Left ventricle myocardium inferior (tissue), 1 donor: Measurements from ENCODE around the gene STARD10. TPM values are rescaled to one million over a fixed set of nuclear protein-coding genes. Genes with fewer than 3 reads are reported as not detected.

Experiments
- DNase-seq: peaks from one replicate; pipeline ENCODE4 v3.0.0-alpha.2; 2020
- H3K27ac ChIP-seq: fragments of 200-600 bp; replicated peaks from 2 replicates; pipeline ENCODE4 v1.8.0; 2021
- H3K27me3 ChIP-seq: fragments of 200-600 bp; 2 replicates; pipeline ENCODE4 v1.8.0; 2021; ENCODE audit warnings: low read depth
- H3K36me3 ChIP-seq: fragments of 200-600 bp; 2 replicates; pipeline ENCODE4 v1.8.0; 2021
- H3K4me1 ChIP-seq: fragments of 200-600 bp; 2 replicates; pipeline ENCODE4 v1.8.0; 2021
- H3K4me3 ChIP-seq: fragments of 200-600 bp; 2 replicates; pipeline ENCODE4 v1.8.0; 2021; ENCODE audit warnings: mild to moderate bottlenecking, moderate library complexity
- H3K9me3 ChIP-seq: fragments of 200-600 bp; replicated peaks from 2 replicates; pipeline ENCODE4 v1.8.0; 2021
- CTCF ChIP-seq: fragments of 200-600 bp; IDR thresholded peaks from 2 replicates; pipeline ENCODE4 v1.8.0; 2021; ENCODE audit warnings: antibody characterized with exemption, mild to moderate bottlenecking, borderline replicate concordance
- intact Hi-C: fragments of 100-400 bp; cut with micrococcal nuclease; formaldehyde crosslinking; loops from one replicate; pipeline ENCODE4 v1.11.0; 2022
- total RNA-seq: library from RNA; stranded (reverse); fragmentation: NEBNext Ultra II Directional; extraction: Animal tissue kit (Norgen Biotek cat#: 25700); gene quantifications from one replicate; pipeline ENCODE4 v1.2.1, GENCODE V29; 2021
- donor health status: DM: no; HTN: yes; CAD: no; lungs with severe emphysema.

The STARD10 gene
- total RNA-seq, 1 donor from 2014 or later: 93.6 TPM

- no peaks in the 10 kb centered on the region for H3K36me3 ChIP-seq
- H3K4me1 ChIP-seq: peaks cover 59% of the 10 kb centered on the region
- peak overlapping the region; percentile 82 for H3K27ac ChIP-seq
- no peak overlapping the region for H3K4me3 ChIP-seq
- H3K27me3 ChIP-seq: no peaks in the 10 kb centered on the region
- TF ChIP-seq CTCF: no peak
- no peaks in the 10 kb centered on the region for H3K9me3 ChIP-seq
- intact Hi-C loops: no loop called here
- DNase-seq: no peak
Measured at GRCh38 chr11:72778535-72779494, 15.0 kb downstream of the STARD10 start.

- Histone ChIP-seq H3K27me3 (no peaks in the 10 kb centered on the region), H3K9me3 (no peaks in the 10 kb centered on the region), H3K4me1 (peaks cover 69% of the 10 kb centered on the region), H3K36me3 (no peaks in the 10 kb centered on the region), H3K27ac (peak overlapping the region; percentile 82), H3K4me3 (no peak overlapping the region)
- no peak for TF ChIP-seq CTCF
- intact Hi-C loops: no loop called here
- no peak for DNase-seq
Measured at GRCh38 chr11:72777755-72778278, 16.0 kb downstream of the STARD10 start.

GRCh38 chr11:72776844-72777754 is 16.7 kb downstream of the STARD10 start:
- intact Hi-C loops: no loop called here
- TF ChIP-seq CTCF: no peak
- Histone ChIP-seq H3K36me3 (no peaks in the 10 kb centered on the region), H3K4me3 (no peak overlapping the region), H3K4me1 (peaks cover 73% of the 10 kb centered on the region), H3K9me3 (no peaks in the 10 kb centered on the region), H3K27me3 (no peaks in the 10 kb centered on the region), H3K27ac (peak overlapping the region; percentile 82)
- DNase-seq: peak; percentile 71

GRCh38 chr11:72776117-72776843 is 17.6 kb downstream of the STARD10 start:
- no peak for DNase-seq
- H3K4me3 ChIP-seq: no peak overlapping the region
- no peaks in the 10 kb centered on the region for H3K36me3 ChIP-seq
- intact Hi-C loops: no loop called here
- H3K9me3 ChIP-seq: no peaks in the 10 kb centered on the region
- TF ChIP-seq CTCF: no peak
- no peaks in the 10 kb centered on the region for H3K27me3 ChIP-seq
- peaks cover 72% of the 10 kb centered on the region for H3K4me1 ChIP-seq
- peak overlapping the region; percentile 82 for H3K27ac ChIP-seq
